Activated CD4-positive, alpha-beta memory T cell treated with anti-CD3 and anti-CD28 coated beads, Interleukin-2, amount 10 ng/mL, durations not matched to agents 7 days and 5 days (primary cell): Measurements from ENCODE around the gene UGT1A4. TPM values are rescaled to one million over a fixed set of nuclear protein-coding genes. Genes with fewer than 3 reads are reported as not detected.
A peak's percentile ranks its signal among the peaks of the same experiment; 100 is the strongest.

Experiments used
- CTCF ChIA-PET: fragments of 350-600 bp; sonication (Branson Sonifier 250); formaldehyde crosslinking; loops from one replicate; lab custom pipeline; 2021; ENCODE audit warnings: antibody characterized with exemption, inconsistent platforms; lab: Charles Lee
- POLR2A ChIA-PET: fragments of 350-600 bp; sonication (Branson Sonifier 250); formaldehyde crosslinking; loops from one replicate; lab custom pipeline; 2021; ENCODE audit warnings: antibody characterized with exemption; lab: Charles Lee
- DNase-seq: peaks from one replicate; pipeline ENCODE4 v3.0.0-alpha.2; 2020
- H3K27ac Mint-ChIP-seq: one replicate; pipeline ENCODE4 v1.8.0; 2021; ENCODE audit warnings: mild to moderate bottlenecking, mixed read lengths
- H3K27me3 Mint-ChIP-seq: one replicate; pipeline ENCODE4 v1.8.0; 2021; ENCODE audit warnings: mixed read lengths
- H3K36me3 Mint-ChIP-seq: one replicate; pipeline ENCODE4 v1.8.0; 2021; ENCODE audit warnings: low read depth, mixed read lengths
- H3K4me1 Mint-ChIP-seq: one replicate; pipeline ENCODE4 v1.8.0; 2021; ENCODE audit warnings: mixed read lengths
- H3K4me3 Mint-ChIP-seq: one replicate; pipeline ENCODE4 v1.8.0; 2021; ENCODE audit warnings: mild to moderate bottlenecking, mixed read lengths
- H3K9me3 Mint-ChIP-seq: one replicate; pipeline ENCODE4 v1.8.0; 2021; ENCODE audit warnings: mixed read lengths
- total RNA-seq, 2 experiments: library from RNA; stranded (reverse); gene quantifications; one replicate each; pipeline ENCODE4 v1.2.3, GENCODE V29; 2021

UGT1A4 gene
- total RNA-seq, 2 experiments from 2014 or later = not detected

GRCh38 chr2:233792720-233793119, 74.2 kb downstream of the UGT1A4 start:
- CTCF ChIA-PET = no interaction called here
- no peaks in the 10 kb centered on the region for H3K4me1 Mint-ChIP-seq

GRCh38 chr2:233793465-233794127, 75.1 kb downstream of the UGT1A4 start:
- Mint-ChIP-seq H3K27me3 (no peaks in the 10 kb centered on the region), H3K4me1 (no peaks in the 10 kb centered on the region)
- POLR2A ChIA-PET = no interaction called here

More at GRCh38 chr2:233792720-233793119, 74.2 kb downstream of the UGT1A4 start:
- no peak for DNase-seq
- no peaks in the 10 kb centered on the region for H3K36me3 Mint-ChIP-seq
- POLR2A ChIA-PET = no interaction called here
- no peak overlapping the region for H3K4me3 Mint-ChIP-seq
- H3K27me3 Mint-ChIP-seq = no peaks in the 10 kb centered on the region
- H3K9me3 Mint-ChIP-seq = no peaks in the 10 kb centered on the region
- no peak overlapping the region for H3K27ac Mint-ChIP-seq

GRCh38 chr2:233794128-233794658, 75.7 kb downstream of the UGT1A4 start:
- no peak for DNase-seq
- CTCF ChIA-PET = no interaction called here
- no peaks in the 10 kb centered on the region for H3K9me3 Mint-ChIP-seq
- no peak overlapping the region for H3K27ac Mint-ChIP-seq
- no peaks in the 10 kb centered on the region for H3K4me1 Mint-ChIP-seq
- POLR2A ChIA-PET = no interaction called here
- H3K36me3 Mint-ChIP-seq = no peaks in the 10 kb centered on the region
- H3K4me3 Mint-ChIP-seq = no peak overlapping the region
- H3K27me3 Mint-ChIP-seq = no peaks in the 10 kb centered on the region

More at GRCh38 chr2:233793465-233794127, 75.1 kb downstream of the UGT1A4 start:
- DNase-seq = peak; percentile 14
- Mint-ChIP-seq H3K36me3 (no peaks in the 10 kb centered on the region), H3K4me3 (no peak overlapping the region), H3K9me3 (no peaks in the 10 kb centered on the region), H3K27ac (no peak overlapping the region)
- CTCF ChIA-PET = no interaction called here

GRCh38 chr2:233795735-233796171, 77.2 kb downstream of the UGT1A4 start:
- H3K4me3 Mint-ChIP-seq = no peak overlapping the region
- no peaks in the 10 kb centered on the region for H3K27me3 Mint-ChIP-seq
- no peaks in the 10 kb centered on the region for H3K4me1 Mint-ChIP-seq
- H3K27ac Mint-ChIP-seq = no peak overlapping the region
- ChIA-PET POLR2A (no interaction called here), CTCF (no interaction called here)
- no peaks in the 10 kb centered on the region for H3K36me3 Mint-ChIP-seq
- no peaks in the 10 kb centered on the region for H3K9me3 Mint-ChIP-seq
- peak; percentile 8 for DNase-seq

- DNase-seq = no peak
- CTCF ChIA-PET = no interaction called here
- H3K27ac Mint-ChIP-seq = no peak overlapping the region
- H3K36me3 Mint-ChIP-seq = no peaks in the 10 kb centered on the region
- no peaks in the 10 kb centered on the region for H3K9me3 Mint-ChIP-seq
- H3K4me3 Mint-ChIP-seq = no peak overlapping the region
- H3K27me3 Mint-ChIP-seq = no peaks in the 10 kb centered on the region
- POLR2A ChIA-PET = no interaction called here
- peaks cover 2% of the 10 kb centered on the region for H3K4me1 Mint-ChIP-seq
Measured at GRCh38 chr2:233796254-233796653, 77.7 kb downstream of the UGT1A4 start.

- H3K4me1 Mint-ChIP-seq = peaks cover 4% of the 10 kb centered on the region
- POLR2A ChIA-PET = no interaction called here
- H3K36me3 Mint-ChIP-seq = no peaks in the 10 kb centered on the region
- H3K9me3 Mint-ChIP-seq = no peaks in the 10 kb centered on the region
- peak; percentile 7 for DNase-seq
- H3K4me3 Mint-ChIP-seq = no peak overlapping the region
- no peak overlapping the region for H3K27ac Mint-ChIP-seq
- H3K27me3 Mint-ChIP-seq = no peaks in the 10 kb centered on the region
- CTCF ChIA-PET = no interaction called here
Measured at GRCh38 chr2:233798335-233799086, 80.0 kb downstream of the UGT1A4 start.

- POLR2A ChIA-PET = no interaction called here
- H3K9me3 Mint-ChIP-seq = no peaks in the 10 kb centered on the region
- H3K4me3 Mint-ChIP-seq = no peak overlapping the region
- H3K36me3 Mint-ChIP-seq = no peaks in the 10 kb centered on the region
- H3K27me3 Mint-ChIP-seq = no peaks in the 10 kb centered on the region
- peaks cover 4% of the 10 kb centered on the region for H3K4me1 Mint-ChIP-seq
- H3K27ac Mint-ChIP-seq = no peak overlapping the region
- CTCF ChIA-PET = no interaction called here
- peak; percentile 7 for DNase-seq
Measured at GRCh38 chr2:233799087-233799665, 80.6 kb downstream of the UGT1A4 start.

GRCh38 chr2:233799716-233800115, 81.2 kb downstream of the UGT1A4 start:
- Mint-ChIP-seq H3K4me1 (peaks cover 4% of the 10 kb centered on the region), H3K36me3 (no peaks in the 10 kb centered on the region), H3K4me3 (no peak overlapping the region), H3K9me3 (no peaks in the 10 kb centered on the region), H3K27me3 (no peaks in the 10 kb centered on the region), H3K27ac (no peak overlapping the region)
- ChIA-PET POLR2A (no interaction called here), CTCF (no interaction called here)
- peak; percentile 9 for DNase-seq

GRCh38 chr2:233800208-233800607, 81.7 kb downstream of the UGT1A4 start:
- Mint-ChIP-seq H3K9me3 (no peaks in the 10 kb centered on the region), H3K27me3 (peaks cover 4% of the 10 kb centered on the region), H3K36me3 (no peaks in the 10 kb centered on the region), H3K4me1 (peaks cover 4% of the 10 kb centered on the region), H3K27ac (no peak overlapping the region), H3K4me3 (no peak overlapping the region)
- DNase-seq = peak; percentile 7
- CTCF ChIA-PET = no interaction called here
- POLR2A ChIA-PET = no interaction called here

- no peaks in the 10 kb centered on the region for H3K36me3 Mint-ChIP-seq
- ChIA-PET POLR2A (no interaction called here), CTCF (no interaction called here)
- H3K27me3 Mint-ChIP-seq = peaks cover 7% of the 10 kb centered on the region
- H3K4me1 Mint-ChIP-seq = peaks cover 4% of the 10 kb centered on the region
- peak; percentile 17 for DNase-seq
- no peaks in the 10 kb centered on the region for H3K9me3 Mint-ChIP-seq
- no peak overlapping the region for H3K4me3 Mint-ChIP-seq
- no peak overlapping the region for H3K27ac Mint-ChIP-seq
Measured at GRCh38 chr2:233801357-233802131, 83.0 kb downstream of the UGT1A4 start.

GRCh38 chr2:233802132-233802815, 83.7 kb downstream of the UGT1A4 start:
- CTCF ChIA-PET = no interaction called here
- H3K27me3 Mint-ChIP-seq = peaks cover 7% of the 10 kb centered on the region
- no peak for DNase-seq
- H3K4me1 Mint-ChIP-seq = peaks cover 4% of the 10 kb centered on the region
- H3K27ac Mint-ChIP-seq = no peak overlapping the region
- no peaks in the 10 kb centered on the region for H3K36me3 Mint-ChIP-seq
- H3K9me3 Mint-ChIP-seq = no peaks in the 10 kb centered on the region
- POLR2A ChIA-PET = no interaction called here
- H3K4me3 Mint-ChIP-seq = no peak overlapping the region

- DNase-seq = no peak
- no peak overlapping the region for H3K27ac Mint-ChIP-seq
- H3K4me1 Mint-ChIP-seq = peaks cover 4% of the 10 kb centered on the region
- no peak overlapping the region for H3K4me3 Mint-ChIP-seq
- no peaks in the 10 kb centered on the region for H3K9me3 Mint-ChIP-seq
- peaks cover 7% of the 10 kb centered on the region for H3K27me3 Mint-ChIP-seq
- ChIA-PET CTCF (no interaction called here), POLR2A (no interaction called here)
- H3K36me3 Mint-ChIP-seq = no peaks in the 10 kb centered on the region
Measured at GRCh38 chr2:233803292-233803911, 84.9 kb downstream of the UGT1A4 start.
